Activated effector memory CD4-positive, alpha-beta T cell treated with anti-CD3 and anti-CD28 coated beads, Interleukin-2, amount 50 U/mL, for 16 hours (primary cell): ENCODE data around the gene USP10.

Experiments used
- DNase-seq: peaks from one replicate; pipeline ENCODE4 v3.0.0-alpha.2; 2020

Gene USP10, protein sequence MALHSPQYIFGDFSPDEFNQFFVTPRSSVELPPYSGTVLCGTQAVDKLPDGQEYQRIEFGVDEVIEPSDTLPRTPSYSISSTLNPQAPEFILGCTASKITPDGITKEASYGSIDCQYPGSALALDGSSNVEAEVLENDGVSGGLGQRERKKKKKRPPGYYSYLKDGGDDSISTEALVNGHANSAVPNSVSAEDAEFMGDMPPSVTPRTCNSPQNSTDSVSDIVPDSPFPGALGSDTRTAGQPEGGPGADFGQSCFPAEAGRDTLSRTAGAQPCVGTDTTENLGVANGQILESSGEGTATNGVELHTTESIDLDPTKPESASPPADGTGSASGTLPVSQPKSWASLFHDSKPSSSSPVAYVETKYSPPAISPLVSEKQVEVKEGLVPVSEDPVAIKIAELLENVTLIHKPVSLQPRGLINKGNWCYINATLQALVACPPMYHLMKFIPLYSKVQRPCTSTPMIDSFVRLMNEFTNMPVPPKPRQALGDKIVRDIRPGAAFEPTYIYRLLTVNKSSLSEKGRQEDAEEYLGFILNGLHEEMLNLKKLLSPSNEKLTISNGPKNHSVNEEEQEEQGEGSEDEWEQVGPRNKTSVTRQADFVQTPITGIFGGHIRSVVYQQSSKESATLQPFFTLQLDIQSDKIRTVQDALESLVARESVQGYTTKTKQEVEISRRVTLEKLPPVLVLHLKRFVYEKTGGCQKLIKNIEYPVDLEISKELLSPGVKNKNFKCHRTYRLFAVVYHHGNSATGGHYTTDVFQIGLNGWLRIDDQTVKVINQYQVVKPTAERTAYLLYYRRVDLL

DNA sequence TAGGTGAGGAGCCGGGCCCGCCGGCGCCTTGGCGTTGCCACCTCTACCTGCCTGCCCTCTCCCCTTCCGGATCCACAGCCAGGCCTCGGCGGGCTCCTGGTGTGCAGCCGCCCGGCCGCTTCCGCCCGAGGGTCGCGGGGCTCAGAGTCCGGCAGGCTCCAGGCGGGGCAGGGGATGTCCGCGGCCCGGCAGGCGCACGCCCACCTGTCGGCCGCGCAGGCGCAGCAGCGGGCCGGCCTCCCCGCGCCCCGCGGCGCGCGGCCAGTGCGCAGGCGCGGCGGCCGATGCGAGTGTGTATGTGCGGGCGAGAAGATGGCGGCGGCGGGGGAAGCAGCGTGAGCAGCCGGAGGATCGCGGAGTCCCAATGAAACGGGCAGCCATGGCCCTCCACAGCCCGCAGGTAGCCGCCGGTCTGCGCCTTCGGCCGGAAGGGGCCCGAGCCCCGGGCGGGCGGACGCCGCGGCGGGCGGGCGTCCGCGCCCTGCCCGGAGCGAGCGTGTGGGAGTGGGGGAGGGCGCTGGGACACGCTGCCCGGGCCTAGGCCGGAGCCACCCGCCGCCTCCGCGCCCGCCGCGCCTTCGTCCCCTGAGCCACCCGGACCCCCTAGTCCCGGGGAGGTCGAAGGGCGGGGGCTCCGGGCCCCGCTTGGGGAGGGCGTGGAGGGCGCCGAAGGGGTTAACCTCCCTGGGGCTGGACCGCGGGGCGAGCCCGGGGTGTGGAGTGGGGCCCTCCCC is at the start of gene USP10:
USP10 (plus strand) TSS at position 289 of the 734 bp plus-strand sequence; CDS start at position 380, 91 bp downstream.
- peak; percentile 94 for DNase-seq

- DNase-seq = no peak
Observed at GRCh38 chr16:84650062-84650991, 49.5 kb upstream of the USP10 start.

GRCh38 chr16:84652566-84652965 is 47.2 kb upstream of the USP10 start:
- DNase-seq = no peak

GRCh38 chr16:84654238-84654637 is 45.6 kb upstream of the USP10 start:
- no peak for DNase-seq

- no peak for DNase-seq
Observed at GRCh38 chr16:84654998-84655397, 44.8 kb upstream of the USP10 start.

DNA sequence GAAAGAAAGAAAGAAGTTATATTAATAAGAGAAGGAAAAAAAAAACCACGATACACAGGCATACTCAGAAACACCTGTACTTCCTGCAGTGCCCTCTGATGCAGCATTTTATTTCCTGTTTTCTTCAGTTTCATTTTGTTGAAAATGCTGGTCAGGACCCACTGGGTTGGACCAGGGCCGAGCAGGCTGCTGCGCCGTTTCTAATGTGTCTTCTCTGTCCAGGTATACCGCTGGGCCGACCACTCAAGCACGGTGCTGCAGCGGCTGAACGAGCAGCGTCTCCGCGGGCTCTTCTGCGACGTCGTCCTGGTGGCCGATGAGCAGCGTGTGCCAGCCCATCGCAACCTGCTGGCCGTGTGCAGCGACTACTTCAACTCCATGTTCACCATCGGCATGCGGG is 43.2 kb upstream of the USP10 start:
- DNase-seq = no peak

DNA sequence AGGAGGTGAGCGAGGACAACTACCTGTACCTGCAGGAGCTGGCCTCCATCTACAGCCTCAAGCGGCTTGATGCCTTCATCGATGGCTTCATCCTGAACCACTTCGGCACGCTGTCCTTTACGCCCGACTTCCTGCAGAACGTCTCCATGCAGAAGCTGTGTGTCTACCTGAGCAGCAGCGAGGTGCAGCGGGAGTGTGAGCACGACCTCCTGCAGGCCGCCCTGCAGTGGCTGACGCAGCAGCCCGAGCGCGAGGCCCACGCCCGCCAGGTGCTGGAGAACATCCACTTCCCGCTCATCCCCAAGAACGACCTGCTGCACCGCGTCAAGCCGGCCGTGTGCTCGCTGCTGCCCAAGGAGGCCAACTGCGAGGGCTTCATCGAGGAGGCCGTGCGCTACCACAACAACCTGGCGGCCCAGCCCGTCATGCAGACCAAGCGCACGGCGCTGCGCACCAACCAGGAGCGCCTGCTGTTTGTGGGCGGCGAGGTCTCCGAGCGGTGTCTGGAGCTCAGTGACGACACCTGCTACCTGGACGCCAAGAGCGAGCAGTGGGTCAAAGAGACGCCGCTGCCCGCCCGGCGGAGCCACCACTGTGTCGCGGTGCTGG is 42.5 kb upstream of the USP10 start:
- DNase-seq = no peak

DNA sequence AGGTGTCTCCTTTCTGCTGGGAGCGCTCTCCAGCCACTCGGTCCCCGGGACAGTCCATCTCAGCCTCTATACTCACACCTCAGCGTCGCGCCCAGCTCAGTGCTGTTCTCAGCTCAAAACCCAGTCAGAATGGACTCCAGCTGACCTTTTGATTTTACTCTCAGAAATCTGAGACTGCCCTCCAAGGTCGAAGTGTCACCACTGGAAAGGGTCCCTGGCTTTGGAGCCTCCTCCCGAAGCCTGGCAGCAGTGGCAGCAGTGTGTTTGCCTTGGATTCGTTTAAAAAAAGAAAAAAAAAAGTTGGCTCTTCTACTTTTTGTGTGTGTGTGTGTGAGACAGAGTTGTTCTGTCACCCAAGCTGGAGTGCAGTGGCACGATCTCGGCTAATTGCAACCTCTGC is 41.1 kb upstream of the USP10 start:
- no peak for DNase-seq

DNA sequence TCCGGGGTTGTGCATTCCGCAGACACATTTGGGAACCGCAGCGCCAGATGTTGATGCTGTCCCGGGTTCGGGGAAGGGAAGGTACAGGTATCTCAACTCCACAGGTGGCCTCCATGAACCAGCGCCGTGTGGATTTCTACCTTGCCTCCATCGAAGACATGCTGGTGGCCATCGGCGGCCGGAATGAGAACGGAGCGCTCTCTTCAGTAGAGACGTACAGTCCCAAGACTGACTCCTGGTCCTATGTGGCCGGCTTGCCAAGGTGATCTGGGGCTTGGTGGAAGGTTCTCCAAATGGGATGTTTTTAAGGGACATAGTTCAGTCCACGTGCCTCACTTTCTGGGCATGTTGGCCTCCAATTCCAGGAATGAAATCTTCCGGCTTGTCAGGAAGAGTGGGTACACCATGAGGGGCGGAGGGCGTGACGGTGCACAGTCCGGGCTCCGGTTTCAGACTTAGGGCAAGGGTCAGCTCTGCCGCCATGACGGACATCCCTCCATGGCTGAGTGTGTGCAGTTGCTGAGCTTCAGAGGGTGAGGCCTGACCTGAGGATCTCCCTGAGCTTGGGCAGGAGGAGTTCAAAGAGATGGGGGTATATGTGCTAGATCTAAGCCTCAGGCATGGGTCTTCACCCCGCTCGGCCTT is 40.0 kb upstream of the USP10 start:
- no peak for DNase-seq

GRCh38 chr16:84660973-84661372 is 38.8 kb upstream of the USP10 start:
- DNase-seq = no peak

DNA sequence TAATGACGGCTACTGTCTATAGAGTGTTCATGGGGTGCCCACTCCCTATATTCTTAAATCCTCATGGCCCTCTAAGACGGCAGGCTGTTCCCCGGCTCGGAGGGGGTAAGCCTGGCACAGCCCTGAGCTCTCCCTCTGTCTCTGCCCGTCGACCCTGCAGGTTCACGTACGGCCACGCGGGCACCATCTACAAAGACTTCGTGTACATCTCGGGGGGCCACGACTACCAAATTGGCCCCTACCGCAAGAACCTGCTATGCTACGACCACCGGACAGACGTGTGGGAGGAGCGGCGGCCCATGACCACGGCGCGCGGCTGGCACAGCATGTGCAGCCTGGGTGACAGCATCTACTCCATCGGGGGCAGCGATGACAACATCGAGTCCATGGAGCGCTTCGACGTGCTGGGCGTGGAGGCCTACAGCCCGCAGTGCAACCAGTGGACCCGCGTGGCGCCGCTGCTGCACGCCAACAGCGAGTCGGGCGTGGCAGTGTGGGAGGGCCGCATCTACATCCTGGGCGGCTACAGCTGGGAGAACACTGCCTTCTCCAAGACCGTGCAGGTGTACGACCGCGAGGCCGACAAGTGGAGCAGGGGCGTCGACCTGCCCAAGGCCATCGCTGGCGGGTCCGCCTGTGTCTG is 38.3 kb upstream of the USP10 start:
- DNase-seq = no peak

DNA sequence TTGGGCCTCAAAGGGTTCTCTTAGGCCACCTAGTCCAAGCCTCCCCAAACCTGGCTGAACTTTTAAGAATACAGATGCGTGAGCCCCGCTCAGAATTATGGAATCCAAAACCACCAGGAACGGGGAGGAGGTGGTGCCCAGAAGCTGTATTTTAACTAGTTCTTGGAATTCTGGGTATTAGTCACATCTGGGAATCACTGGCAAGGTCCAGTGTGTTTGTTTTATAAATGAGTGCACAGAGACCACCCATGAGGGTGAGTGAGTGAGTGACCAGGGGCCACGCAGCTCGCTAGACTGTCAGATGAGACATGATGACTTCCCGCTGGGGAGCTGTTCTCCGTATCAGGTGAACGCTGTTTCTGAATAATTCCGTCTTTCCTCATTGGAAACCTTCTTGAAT is 37.3 kb upstream of the USP10 start:
- DNase-seq = no peak

DNA sequence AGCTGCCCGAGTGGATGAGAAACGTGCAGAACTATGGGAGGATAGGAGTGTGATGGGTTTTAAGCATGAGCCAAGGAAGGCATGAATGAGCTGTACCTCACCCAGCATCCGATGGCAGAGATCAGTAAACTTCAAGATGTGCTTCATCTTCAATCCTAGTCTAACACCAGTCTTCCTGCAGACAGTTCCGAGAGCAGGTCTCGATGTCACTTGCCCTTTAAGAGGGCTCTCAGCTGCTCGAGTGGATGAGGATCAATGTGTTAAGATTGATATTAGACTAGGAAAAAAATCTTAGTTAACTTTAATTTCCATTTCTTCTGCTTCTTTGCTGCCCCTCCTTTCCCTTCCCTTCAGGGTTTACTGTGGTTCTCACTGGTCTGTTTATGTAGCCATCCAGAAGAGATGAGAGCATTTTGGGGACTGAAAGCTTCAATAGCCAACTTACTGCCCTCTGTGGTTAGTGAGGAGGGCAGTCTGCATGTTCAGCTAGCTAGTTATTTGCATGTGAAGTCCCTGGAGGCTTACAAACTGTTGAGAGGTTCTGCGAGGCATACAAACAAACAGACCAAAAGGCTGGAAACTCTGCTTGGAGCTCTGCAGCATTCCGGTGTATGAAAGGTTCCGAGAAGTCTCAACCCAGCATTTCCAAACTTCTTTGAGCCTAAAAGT is 36.2 kb upstream of the USP10 start:
- no peak for DNase-seq

- no peak for DNase-seq
Observed at GRCh38 chr16:84665359-84665758, 34.4 kb upstream of the USP10 start.

DNA sequence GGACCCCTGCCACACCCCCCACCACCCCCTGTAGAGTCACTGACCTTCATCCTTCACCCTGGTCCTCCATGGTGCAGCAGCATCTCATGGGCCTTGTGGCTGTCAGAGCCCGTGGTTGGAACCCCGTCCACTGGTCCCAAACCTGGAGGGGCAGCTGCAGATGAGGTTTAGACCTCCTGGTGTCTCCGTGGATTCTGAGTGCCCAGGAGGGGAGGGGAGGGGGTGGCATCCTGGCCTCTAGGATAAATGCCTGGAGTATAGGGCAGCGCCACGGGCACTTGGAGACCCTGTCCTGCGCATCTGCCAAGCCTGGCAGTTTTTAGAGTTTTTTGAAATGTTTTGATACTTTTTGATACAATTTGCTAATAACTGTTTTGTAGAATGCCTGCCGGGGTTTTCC is 34.0 kb upstream of the USP10 start:
- DNase-seq = no peak

GRCh38 chr16:84667600-84668309 is 32.0 kb upstream of the USP10 start:
- no peak for DNase-seq

DNA sequence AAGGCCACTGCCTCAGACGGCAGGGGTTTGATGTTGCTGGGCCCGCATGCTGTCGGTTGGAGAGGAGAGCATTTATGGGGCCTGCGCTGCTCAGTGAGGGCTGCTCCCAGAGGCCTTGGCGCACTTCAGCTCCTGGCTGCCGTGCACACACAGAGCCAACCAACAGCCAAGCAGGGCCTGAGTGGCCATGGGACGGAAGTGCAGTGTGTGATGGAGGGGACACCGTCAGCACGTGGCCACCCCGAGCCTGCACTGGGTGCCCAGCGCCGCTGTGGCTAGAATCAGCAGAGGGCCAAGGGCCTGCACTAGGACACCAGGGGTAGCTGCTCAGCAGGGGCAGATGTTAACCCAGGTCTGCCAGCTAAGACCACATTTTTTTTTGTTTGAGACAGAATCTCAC is 29.7 kb upstream of the USP10 start:
- DNase-seq = no peak

DNA sequence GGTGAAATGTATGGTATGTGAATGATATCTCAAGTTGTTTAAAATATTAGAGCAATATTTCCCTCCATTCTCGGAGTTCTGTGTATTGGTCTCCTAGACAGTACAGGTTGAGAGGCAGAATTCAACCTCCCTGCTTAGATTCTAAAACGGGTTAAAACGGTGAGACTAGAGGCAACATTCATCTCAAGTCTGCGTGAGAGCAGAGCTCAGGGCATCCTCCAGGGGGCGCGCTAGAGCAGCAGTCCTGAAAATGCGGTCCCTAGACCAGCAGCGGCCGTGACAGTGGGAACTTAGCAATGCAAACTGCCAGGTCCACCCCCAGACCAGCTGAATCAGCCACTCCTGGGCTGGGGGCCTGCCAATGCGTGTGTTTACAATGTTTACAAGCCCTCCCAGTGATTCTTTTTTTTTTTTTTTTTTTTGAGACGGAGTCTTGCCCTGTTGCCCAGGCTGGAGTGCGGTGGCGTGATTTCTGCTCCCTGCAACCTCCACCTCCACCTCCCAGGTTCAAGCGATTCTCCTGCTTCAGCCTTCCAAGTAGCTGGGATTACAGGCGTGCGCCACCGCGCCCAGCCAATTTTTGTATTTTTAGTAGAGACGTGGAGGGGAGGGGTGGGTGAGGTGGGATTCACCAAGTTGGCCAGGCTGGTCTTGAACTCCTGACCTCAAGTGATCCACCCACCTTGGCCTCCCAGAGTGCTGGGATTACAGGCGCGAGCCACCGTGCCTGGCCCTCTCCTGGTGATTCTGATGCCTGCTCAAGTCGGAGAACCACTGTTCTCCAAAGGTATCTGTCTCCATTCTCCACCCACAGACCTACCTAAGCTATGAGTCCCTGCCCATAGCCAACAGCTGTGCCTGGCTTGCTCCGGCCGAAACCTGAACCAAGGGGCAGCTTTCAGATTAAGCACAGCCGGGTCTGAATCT is 27.3 kb upstream of the USP10 start:
- DNase-seq = peak; percentile 94

DNA sequence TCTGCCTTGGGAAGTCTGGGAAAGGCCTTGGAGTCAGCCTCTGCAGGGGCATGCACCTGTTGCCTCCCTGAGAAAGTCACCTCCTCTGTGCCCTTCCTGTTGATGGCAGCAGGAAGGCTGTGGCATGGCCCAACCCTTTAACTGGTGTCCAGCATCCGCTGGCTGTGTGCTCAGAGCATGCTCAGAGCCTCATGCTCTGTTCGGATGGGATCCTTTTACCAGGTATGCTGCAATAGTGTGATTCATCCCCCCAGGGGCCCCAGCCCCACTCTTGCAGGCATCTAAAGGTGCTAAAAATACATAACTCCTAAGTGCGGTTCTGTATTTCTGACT is 26.6 kb upstream of the USP10 start:
- no peak for DNase-seq
